Measurements from ENCODE around the gene ALDH5A1. TPM values are rescaled to one million over a fixed set of nuclear protein-coding genes. Genes with fewer than 3 reads are reported as not detected.

ALDH5A1 gene
- total RNA-seq, 1 donor from 2014 or later, result 3.7 TPM

GRCh38 chr6:24478903-24479302 lies 15.9 kb upstream of the ALDH5A1 start:
- DNase-seq (ENCODE audit: low read depth), result no peak
- no peaks in the 10 kb centered on the region for H3K27me3 Mint-ChIP-seq (ENCODE audit: low read depth, unreplicated experiment)
- no peaks in the 10 kb centered on the region for H3K36me3 Mint-ChIP-seq (ENCODE audit: low read depth, unreplicated experiment)
- Histone ChIP-seq H3K27ac (ENCODE audit: low read depth, low read length) (no peak overlapping the region), H3K9me3 (ENCODE audit: insufficient read depth, low read depth, low read length) (no peaks in the 10 kb centered on the region), H3K4me1 (ENCODE audit: insufficient read depth, low read length) (peaks cover 4% of the 10 kb centered on the region), H4K20me1 (ENCODE audit: insufficient read depth, low read length) (no peaks in the 10 kb centered on the region), H3K36me3 (ENCODE audit: insufficient read depth, low read length) (no peaks in the 10 kb centered on the region), H2AFZ (ENCODE audit: low read depth, low read length) (no peak overlapping the region), H3K9ac (ENCODE audit: low read length) (no peak overlapping the region), H3K4me2 (ENCODE audit: low read length) (no peak overlapping the region), H3K27me3 (ENCODE audit: insufficient read depth, low read length) (no peaks in the 10 kb centered on the region), H3K4me3 (ENCODE audit: insufficient read depth, low read depth, low read length) (no peak overlapping the region), H3K79me2 (ENCODE audit: insufficient read depth, low read length) (no peaks in the 10 kb centered on the region)
- no peak overlapping the region for H3K27ac Mint-ChIP-seq (ENCODE audit: unreplicated experiment)
- no peak for FAIRE-seq
- no peak overlapping the region for H3K4me3 Mint-ChIP-seq (ENCODE audit: unreplicated experiment)
- H3K4me1 Mint-ChIP-seq (ENCODE audit: low read depth, unreplicated experiment), result peaks cover 8% of the 10 kb centered on the region
- no peak for TF ChIP-seq EZH2 (IDR thresholded peaks at IDR 0.05; ENCODE audit: insufficient read depth, low read length)
- TF ChIP-seq CTCF (IDR thresholded peaks at IDR 0.05; ENCODE audit: insufficient read depth, low read depth, low read length), result no peak
- no peaks in the 10 kb centered on the region for H3K9me3 Mint-ChIP-seq (ENCODE audit: unreplicated experiment)

- Histone ChIP-seq H2AFZ (ENCODE audit: low read depth, low read length) (no peak overlapping the region), H3K27me3 (ENCODE audit: insufficient read depth, low read length) (no peaks in the 10 kb centered on the region), H3K4me1 (ENCODE audit: insufficient read depth, low read length) (peaks cover 4% of the 10 kb centered on the region), H3K79me2 (ENCODE audit: insufficient read depth, low read length) (no peaks in the 10 kb centered on the region), H3K9ac (ENCODE audit: low read length) (no peak overlapping the region), H3K27ac (ENCODE audit: low read depth, low read length) (no peak overlapping the region), H3K4me2 (ENCODE audit: low read length) (no peak overlapping the region), H4K20me1 (ENCODE audit: insufficient read depth, low read length) (no peaks in the 10 kb centered on the region), H3K4me3 (ENCODE audit: insufficient read depth, low read depth, low read length) (no peak overlapping the region), H3K9me3 (ENCODE audit: insufficient read depth, low read depth, low read length) (no peaks in the 10 kb centered on the region), H3K36me3 (ENCODE audit: insufficient read depth, low read length) (no peaks in the 10 kb centered on the region)
- Mint-ChIP-seq H3K4me1 (ENCODE audit: low read depth, unreplicated experiment) (peaks cover 8% of the 10 kb centered on the region), H3K4me3 (ENCODE audit: unreplicated experiment) (no peak overlapping the region), H3K36me3 (ENCODE audit: low read depth, unreplicated experiment) (no peaks in the 10 kb centered on the region), H3K9me3 (ENCODE audit: unreplicated experiment) (no peaks in the 10 kb centered on the region), H3K27me3 (ENCODE audit: low read depth, unreplicated experiment) (no peaks in the 10 kb centered on the region), H3K27ac (ENCODE audit: unreplicated experiment) (no peak overlapping the region)
- TF ChIP-seq CTCF (IDR thresholded peaks at IDR 0.05; ENCODE audit: insufficient read depth, low read depth, low read length) (no peak), EZH2 (IDR thresholded peaks at IDR 0.05; ENCODE audit: insufficient read depth, low read length) (no peak)
- FAIRE-seq, result no peak
- no peak for DNase-seq (ENCODE audit: low read depth)
These were observed 14.1 kb upstream of the ALDH5A1 start for GRCh38 chr6:24480705-24481104.

- no peaks in the 10 kb centered on the region for H3K9me3 Mint-ChIP-seq (ENCODE audit: unreplicated experiment)
- H3K9me3 ChIP-seq (ENCODE audit: insufficient read depth, low read depth, low read length), result no peaks in the 10 kb centered on the region
- no peaks in the 10 kb centered on the region for H3K36me3 Mint-ChIP-seq (ENCODE audit: low read depth, unreplicated experiment)
- no peaks in the 10 kb centered on the region for H4K20me1 ChIP-seq (ENCODE audit: insufficient read depth, low read length)
- H3K9ac ChIP-seq (ENCODE audit: low read length), result no peak overlapping the region
- no peak overlapping the region for H3K27ac ChIP-seq (ENCODE audit: low read depth, low read length)
- H3K27me3 ChIP-seq (ENCODE audit: insufficient read depth, low read length), result no peaks in the 10 kb centered on the region
- DNase-seq (ENCODE audit: low read depth), result no peak
- no peak for FAIRE-seq
- no peak overlapping the region for H3K4me2 ChIP-seq (ENCODE audit: low read length)
- H3K4me3 ChIP-seq (ENCODE audit: insufficient read depth, low read depth, low read length), result no peak overlapping the region
- H3K4me1 Mint-ChIP-seq (ENCODE audit: low read depth, unreplicated experiment), result peaks cover 8% of the 10 kb centered on the region
- no peak overlapping the region for H3K27ac Mint-ChIP-seq (ENCODE audit: unreplicated experiment)
- TF ChIP-seq CTCF (IDR thresholded peaks at IDR 0.05; ENCODE audit: insufficient read depth, low read depth, low read length), result no peak
- TF ChIP-seq EZH2 (IDR thresholded peaks at IDR 0.05; ENCODE audit: insufficient read depth, low read length), result no peak
- H3K36me3 ChIP-seq (ENCODE audit: insufficient read depth, low read length), result no peaks in the 10 kb centered on the region
- H3K4me1 ChIP-seq (ENCODE audit: insufficient read depth, low read length), result peaks cover 4% of the 10 kb centered on the region
- H3K79me2 ChIP-seq (ENCODE audit: insufficient read depth, low read length), result no peaks in the 10 kb centered on the region
- H3K4me3 Mint-ChIP-seq (ENCODE audit: unreplicated experiment), result no peak overlapping the region
- no peak overlapping the region for H2AFZ ChIP-seq (ENCODE audit: low read depth, low read length)
- no peaks in the 10 kb centered on the region for H3K27me3 Mint-ChIP-seq (ENCODE audit: low read depth, unreplicated experiment)
These were observed 13.3 kb upstream of the ALDH5A1 start for GRCh38 chr6:24481449-24481848.

Data from astrocyte (in vitro differentiated cells and primary cell).